Measurements from ENCODE around the gene GPATCH2L.

Gene GPATCH2L

DNA sequence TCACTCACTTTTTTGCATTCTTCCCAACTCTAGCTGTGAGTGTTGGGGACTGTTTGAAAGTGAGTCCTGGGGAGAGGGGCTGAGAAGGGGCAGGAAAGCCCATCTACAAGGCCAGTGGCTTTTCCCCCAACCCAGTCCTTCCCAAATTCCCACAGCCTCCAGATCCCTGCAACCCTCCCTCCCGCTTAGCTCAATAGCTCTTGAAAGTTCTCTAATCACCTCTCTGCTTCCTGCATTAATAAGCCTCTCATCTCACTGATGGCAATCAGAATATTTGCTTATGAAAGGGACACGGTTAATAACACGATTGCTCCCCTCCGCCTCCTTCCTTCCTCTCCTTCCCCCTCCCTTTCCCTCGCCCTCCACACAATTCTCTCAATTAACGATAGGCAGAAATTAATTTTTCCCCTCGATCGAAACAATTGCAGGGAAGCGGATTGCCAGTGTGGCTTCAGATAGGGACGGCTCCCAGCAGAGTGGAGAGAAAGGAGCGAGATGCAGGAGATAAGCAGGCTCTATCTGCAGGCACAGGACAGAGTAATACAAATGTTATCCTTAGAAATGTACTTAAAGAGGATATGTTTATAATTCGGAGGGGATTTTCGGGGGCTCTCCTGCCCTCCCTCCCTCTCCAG lies 15.1 kb upstream of the GPATCH2L start:
- DNase-seq, result no peak

DNA sequence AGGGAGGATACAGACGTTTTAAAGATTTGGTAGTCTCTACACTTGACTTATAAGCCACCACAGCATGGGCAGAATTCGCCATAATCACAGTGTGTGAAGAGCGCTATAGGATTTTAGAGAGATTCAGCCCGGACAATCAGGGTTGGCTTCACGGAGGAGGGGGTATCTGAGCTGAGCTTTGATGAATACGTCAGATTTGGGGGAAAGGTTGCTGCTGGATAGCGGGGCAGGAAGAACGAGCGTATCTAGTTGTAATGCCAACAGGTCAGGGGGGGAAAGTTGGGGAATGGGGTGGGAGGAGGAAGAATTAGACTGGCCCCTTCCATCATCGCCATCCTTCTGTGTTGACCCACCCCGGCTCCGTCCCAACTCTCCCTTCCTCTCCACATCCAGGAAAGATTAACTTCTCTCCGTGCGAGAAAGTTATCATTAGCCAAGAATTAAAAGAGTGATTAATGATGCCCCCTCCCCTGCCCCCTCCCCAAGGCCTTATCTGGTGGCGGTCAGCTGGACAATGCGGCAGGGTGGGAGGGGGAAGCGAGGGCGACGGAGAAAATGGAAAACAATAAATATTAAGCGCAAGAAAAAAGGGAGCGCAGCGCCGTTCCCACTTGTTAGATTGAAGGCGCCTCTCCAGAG lies 13.5 kb upstream of the GPATCH2L start:
- DNase-seq, result no peak

DNA sequence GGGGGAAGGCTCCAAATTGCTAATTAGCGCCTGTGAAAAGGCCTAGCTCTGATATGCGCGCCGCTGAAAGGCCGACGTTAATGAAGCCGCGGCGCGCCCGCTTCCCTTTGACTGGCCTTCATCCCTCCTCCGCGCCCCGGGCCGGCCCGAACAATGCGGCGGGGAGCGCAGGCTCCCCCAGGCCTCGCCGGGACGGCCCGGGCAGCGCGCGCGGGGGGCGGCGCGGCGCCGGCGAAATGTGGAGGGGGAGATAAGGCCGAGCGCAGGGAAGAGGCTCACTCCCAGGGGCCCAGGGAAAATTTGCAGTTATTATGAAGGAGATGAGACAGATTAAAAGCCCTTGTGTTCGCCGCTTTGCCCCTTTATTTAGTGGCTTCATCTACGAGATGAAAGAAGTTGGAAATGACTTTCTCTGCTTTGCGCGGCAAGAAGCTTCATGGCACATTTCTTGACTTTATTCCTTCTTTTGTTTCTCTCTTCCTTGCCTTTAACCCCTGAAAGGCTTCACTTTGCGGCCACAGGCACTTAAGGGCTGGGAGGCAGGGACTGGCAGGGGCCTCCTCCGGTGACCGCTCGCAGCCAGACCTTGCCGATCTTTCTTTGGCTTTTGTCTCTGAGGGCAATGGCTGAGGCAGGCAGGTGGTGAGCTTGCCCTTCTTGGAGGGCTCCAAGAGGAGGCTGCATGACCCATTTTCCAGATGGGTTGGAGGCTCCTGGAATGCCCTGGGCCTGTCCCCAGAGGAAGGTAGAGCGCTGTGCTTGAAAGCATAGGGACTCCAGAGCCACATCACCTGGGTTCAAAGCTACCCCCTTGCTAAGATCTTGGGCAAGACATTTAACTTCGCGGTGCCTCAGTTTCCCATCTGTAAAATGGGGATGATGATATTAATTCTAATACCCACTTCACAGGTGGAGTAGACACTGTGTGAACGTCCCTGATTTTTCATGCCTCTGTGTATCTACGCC lies 12.7 kb upstream of the GPATCH2L start:
- no peak for DNase-seq

DNA sequence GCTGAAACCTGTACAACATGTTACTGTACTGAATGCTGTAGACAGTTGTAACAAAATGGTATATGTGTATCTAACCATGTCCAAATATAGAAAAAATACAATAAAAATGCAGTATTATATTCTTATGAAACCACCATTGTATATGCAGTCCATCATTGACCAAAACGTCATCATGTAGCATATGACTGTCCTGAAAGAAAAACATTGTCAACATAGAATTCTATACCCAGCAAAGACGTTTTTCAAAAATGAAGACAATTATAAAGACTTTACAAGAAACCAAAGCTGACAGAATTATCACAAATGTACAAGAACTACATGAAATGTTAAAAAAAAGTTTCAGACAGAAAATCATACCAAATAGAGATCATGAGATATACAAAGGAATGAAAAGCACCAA lies 8.1 kb upstream of the GPATCH2L start:
- no peak for DNase-seq

DNA sequence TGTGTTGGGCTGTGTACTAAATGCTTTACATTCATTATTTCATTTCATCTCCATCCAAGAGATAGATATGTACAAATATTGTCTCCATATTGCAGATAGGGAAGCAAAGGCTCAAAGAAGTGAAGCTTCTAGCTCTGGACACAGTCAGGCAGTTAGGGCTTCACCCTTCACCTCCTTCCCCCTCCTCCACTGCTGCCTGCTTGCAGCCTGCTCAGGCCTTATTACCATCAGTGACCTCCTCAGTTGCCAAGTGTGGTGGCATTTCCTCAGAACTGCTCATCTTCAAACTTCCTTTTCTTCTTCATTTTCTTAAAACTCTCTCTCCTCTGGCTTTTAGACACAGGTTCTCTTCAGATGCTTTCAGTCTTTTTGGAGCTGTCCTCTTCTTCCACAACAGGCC lies 4.7 kb upstream of the GPATCH2L start:
- no peak for DNase-seq

DNA sequence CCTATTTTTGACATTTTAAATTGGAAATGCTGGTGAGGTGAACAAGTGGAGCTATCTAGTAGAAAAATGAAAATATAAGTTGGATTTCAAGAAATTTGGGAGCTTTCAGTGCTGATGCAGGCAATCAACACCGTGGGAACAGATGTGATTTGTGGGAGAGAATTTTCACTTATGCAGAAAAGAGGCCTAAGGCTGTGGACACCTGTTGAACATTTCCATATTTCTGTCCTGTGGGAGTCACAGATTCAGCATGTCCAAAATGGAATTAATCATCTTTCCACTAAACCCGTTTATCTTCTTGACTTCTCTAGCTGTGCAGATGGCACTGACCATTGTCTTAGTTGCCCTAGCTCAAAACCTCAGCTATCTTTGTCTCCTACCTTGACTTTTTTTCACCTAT lies 2.5 kb upstream of the GPATCH2L start:
- no peak for DNase-seq

DNA sequence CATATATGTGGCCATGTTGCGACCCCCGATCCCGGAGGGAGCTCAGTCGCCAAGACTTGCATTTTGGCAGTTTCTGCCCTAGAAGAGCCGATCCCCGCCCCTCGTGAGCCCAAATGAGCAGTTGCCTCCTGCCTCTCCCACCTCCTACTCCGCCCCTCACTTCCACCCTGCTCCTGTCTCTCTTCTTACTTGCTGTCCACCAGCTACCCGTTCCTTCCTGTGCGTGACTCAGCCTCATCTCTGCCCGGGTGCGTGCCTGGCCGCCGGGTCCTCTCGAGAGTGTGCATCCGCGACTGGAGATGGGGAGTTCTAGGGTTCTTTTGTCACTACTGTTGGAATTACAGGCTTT lies 585 bp downstream of the GPATCH2L start:
- DNase-seq, result peak; percentile 28

DNA sequence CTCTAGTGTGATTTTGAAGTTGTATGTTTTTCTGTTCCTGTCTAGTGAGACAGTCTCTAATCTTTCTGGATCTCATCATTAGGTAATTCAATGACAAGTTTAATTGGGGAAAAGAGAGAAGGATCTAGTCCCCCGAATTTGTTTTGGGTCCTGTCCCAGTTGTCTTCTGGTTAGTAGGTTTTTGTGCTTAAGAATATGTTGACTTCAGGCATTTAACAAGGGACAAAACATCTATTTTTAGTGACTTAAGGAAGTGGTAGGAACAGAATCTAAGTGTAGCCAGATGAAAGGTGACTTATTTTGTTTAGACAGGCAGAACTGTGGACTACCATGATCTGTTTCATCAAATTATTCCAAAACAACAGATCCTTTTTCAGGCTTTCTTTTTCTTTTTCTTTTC lies 2.2 kb downstream of the GPATCH2L start:
- DNase-seq, result no peak

DNA sequence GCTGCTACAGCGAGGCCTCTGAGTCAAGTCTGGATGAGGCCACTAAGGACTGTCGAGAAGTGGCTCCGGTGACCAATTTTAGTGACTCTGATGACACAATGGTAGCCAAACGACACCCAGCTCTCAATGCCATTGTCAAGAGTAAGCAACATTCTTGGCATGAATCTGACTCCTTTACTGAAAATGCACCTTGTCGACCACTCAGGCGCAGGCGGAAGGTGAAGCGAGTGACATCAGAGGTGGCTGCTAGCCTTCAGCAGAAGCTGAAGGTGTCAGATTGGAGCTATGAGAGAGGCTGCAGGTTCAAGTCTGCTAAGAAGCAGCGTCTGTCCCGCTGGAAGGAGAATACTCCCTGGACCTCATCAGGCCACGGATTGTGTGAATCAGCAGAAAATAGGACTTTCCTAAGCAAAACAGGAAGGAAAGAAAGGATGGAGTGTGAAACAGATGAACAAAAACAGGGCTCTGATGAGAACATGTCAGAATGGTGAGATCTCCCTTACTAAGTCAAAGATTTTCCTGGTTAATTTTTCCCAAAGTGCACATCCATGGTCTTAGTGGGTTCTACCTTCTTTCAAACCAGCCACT lies 2.9 kb downstream of the GPATCH2L start:
- DNase-seq, result no peak

DNA sequence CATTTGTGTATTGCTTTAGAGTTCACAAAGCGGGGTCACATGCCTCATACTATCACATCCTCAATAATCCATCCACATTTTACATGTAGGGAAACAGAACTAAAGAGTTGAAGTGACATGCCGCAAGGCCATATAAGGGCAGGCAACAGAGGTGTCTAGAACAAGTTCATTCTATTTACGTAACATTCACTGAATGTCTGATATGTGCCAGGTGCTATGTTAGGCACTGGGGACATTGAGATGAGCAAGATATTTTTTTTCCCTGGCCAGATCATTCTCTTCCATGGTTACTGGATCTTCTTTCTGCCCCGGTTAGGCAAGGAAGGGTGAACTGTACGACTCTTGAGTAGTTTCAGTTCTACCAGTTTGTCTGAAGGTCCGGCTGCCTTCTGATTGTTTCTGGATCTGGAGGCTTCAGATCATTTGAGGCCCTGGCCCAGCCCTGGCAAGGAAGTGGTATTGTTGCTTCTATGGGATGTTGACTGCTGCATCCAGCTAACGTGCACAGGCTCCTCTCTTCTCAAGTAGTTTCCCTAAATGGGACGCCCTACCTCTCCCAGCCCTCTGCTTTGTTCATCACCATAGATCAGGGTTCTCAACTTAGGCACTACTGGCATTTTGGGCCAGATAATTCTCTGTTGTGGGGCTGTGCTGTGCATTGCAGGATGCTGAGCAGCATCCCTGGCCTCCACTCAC lies 12.1 kb downstream of the GPATCH2L start:
- DNase-seq, result no peak

DNA sequence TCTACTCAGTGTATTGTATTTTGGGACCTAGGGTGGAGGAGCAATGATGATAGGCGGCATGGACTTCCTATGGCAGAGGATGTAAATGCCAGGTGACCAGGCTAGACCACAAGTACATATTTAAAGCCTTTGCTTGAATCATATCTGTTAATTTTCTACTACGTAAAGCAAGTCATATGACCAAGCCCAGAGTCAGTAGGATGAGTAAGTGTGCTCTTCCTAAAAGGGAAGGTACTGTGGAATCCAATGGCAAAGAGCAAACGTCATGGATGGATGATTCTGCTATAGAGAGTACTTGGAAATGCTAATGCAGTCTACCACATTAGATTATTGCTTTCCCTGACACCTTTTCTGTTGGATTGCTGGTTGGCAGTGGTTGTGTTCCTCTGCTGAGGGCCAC lies 16.8 kb downstream of the GPATCH2L start:
- DNase-seq, result no peak

DNA sequence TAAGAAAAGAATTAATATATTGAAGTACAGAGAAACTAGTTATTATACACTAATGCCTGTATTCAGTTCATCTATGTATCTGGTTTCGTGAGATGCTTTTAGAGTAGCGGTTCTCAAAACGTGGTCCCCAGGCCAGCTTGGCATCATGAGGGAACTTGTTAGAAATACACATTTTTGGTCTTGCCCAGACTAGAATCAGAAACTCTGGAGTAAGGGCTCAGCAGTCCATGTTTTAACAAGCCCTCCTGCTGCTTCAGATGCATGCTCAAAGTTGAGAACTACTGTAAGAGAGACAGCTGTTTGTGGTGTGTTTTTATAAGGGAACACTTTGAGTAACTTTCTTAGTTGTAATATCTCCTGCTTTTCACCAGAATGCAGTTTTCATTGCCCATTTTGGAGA lies 18.1 kb downstream of the GPATCH2L start:
- no peak for DNase-seq

DNA sequence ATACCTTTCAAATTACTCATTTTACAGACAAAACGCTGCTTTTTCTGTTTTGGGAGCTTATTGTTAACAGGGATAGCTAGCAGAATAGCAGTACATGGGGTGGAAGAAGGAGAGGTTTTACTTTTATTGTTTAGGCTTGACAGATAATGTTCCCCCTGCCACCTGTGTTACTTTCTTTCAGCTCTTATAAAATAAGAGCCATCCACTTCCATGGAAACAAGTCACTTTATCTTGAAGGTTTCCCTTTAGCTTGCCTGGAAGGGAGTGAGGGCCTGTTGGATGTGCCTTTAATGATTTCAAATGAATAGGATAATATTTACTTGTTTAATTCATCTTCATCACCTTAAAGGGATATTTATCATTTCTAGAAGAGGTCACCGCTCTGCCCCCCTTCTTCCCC lies 23.3 kb downstream of the GPATCH2L start:
- no peak for DNase-seq

DNA sequence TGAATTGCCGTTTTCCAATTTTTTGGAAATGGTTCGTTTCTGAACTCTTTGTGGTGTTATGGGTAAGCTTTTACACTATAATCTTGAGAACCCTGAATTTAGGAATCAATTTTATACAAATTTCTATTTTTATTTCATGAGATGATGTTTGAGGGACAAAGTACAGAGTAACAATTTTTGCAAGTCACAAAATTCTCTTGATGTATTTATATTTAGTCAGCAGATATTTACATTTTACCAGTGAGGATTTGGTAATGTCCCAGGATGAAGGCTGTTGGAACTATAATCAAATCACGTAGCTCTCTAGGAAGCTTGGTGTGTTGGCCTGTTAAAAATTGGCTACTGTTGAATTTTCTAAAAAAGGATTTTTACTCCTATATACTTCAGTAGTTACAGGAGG lies 24.2 kb downstream of the GPATCH2L start:
- DNase-seq, result no peak

DNA sequence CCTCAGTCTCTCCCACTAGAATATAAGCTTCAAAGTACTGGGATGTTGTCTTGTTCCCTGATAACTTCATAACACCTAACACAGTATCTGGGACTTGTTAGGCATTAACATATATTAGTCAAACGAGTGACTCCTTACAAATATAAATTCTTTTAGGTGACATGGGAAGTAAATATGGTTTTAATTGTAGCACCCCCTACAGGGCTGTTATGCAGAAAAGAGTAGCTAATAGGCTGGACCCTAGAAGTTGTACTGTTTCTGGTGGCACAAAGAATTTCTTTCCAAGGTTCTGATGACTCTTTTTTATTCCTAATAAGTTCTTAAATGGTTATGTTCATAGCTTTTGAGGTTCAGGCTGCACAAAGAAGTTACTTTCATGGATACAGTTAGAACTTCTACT lies 29.8 kb downstream of the GPATCH2L start:
- no peak for DNase-seq

DNA sequence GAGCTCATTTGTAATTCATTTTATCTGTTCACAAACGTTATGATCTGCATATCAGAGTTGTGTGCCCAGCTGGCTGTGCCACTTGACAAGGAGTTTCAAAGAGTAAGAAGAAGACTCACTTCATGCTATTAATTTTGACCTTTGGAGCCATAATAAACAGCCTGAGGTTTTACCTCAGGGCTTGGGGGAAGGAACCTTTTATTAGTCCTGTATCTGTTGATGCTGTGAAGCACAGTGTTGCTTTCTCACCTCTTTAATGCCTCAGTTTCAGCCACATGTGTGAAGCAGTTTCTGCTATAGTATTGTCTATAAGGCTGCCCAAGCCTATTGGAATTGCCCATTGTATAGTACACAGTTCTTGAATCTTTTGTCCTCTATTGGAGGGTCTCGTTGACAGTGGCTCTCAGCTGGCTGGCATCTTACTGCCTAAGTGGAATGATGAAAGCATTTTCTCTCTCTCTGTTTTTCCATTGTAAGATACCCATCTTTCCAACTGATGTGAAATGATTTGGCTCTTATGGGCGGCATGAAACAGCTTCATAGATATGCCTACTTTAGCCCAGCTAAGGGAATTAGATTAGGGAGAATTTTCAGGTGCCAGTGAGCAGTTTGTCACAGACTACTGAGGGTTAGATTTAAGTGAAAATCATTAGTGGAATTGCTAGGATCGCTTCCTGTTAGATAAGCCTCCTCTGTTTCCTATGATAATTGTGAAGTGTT lies 34.7 kb downstream of the GPATCH2L start:
- peak; percentile 1 for DNase-seq

DNA sequence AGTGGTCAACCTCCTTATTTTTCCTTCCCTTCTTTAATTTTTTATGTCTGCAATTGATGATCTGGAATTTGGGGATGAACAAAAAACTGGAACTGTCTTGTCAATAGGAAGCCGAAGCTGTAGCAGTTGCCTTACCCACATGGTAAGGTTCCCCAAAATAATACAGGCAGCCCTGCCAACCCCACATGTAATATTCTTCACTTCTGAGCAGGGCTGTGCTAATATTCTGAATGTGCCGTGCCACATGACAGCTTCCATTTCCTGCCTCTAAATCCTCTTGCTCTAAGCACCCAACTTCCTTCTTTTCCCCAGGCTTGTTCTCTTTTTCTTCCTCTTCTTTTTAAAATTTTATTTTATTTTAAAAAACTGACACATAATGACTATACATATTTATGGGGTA lies 39.6 kb downstream of the GPATCH2L start:
- DNase-seq, result no peak

DNA sequence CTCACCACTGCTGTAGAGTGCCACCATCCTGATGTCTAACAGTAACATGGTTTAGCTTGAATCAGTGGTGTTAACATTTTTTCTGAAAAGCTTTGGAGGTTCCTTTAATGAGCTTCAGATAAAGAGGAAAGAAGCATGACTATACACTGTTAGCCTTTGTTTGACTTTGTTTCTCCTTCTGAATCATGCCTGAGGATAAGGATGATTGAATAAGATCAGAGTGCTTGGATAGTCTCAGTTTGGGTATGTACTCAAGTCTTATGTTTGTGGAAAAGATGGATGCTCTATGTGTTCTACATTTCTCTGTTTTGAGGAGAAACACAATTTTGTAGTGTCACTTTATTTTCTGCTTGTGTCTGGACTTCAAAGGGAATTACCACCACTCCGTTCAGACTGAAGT lies 42.0 kb downstream of the GPATCH2L start:
- DNase-seq, result no peak

DNA sequence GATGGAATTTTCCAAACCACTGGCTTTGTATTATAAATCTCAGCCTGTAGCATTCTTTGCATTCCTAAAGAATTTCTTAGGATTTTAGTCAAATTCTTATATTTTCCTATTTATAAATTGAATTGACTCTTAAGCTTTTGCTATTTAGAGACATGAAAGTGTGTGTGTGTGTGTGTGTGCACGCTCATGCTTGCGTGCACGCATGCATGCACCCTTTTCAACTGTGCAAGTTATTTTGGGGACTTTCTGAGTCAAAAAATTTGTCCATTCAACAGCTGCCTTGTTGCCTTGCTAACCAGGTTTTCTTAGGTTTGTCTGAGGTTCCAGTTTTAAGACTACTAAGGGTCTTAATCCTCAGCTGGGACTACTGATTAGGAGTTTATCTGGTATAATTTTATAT lies 42.6 kb downstream of the GPATCH2L start:
- no peak for DNase-seq

DNA sequence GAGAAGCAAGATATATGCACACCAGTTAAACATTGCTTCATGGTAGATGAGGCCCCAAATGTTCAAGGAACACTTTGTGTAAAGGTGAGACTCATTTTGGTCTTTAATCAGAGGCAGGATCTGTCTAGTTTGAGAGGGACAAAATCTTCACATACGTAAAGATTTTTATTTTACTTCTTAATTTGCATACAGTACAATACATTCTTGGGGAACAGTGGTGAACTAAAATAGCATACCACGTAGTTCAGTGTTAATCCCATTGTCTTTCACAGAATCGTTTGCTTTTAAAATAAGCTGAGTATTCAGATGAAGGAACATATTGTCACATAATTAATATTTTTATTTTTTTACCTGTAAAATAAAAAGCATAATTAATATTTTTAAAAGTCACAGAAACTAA lies 43.3 kb downstream of the GPATCH2L start:
- no peak for DNase-seq

DNA sequence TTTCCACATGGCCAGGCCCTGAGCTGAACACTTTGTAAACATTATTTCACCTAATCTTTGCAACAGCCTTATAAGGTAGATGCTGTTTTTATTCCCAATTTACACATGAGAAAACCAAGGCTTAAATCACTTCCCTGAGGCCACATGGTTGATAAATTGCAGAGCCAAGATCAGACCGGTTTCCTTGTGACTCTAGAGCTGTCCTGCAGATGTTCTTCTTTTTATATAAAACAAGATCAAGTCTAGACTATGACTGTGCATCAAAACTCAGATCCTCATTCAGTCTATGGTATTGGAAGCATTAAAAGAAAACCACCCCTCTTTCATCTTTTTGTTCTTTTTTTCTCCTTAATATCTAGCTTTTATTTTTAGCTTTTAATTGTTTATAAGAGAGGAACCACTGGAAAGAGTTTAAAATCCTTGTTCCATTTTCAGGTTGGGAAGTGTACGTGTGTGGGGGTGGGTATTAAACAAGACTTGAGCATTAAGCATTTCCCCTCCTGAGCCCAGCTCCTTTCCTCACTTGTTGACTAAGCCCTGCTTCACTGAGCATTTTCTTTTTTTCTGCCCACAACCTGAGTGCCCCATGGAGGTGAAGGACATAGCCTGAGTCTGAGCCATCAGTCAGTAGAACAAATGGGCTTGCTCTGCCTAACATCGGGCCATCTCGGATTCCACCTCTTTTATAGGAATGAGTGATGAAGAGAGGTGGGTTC lies 45.4 kb downstream of the GPATCH2L start:
- no peak for DNase-seq

DNA sequence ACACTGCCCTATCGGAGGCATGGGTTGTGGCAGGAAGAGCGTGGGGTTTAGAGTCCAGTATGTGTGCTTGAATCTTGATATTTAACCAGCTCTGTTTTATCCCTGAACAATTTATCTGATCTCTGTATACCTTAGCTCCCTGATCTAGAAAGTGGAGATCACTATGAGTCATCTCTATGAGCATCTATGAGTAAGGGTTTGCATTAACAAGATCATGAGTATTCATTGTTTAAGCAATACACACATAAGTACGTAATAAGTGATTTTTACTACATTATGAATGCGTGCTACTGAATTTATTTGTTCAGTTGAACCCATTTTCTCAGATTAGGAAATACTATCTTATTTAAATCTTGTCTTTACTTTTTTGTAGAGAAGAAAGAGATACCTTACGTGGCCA lies 49.4 kb downstream of the GPATCH2L start:
- no peak for DNase-seq

Measured in NCI-H1092 treated with DMSO at 0.1 percent for 48 hours (cell line).